HCT116 (cell line): ENCODE data around the gene KRTAP6-1. TPM values are rescaled to one million over a fixed set of nuclear protein-coding genes. Genes with fewer than 3 reads are reported as not detected.

Source experiments
- ATAC-seq: fragments of 200-7000 bp; cut with Tn5 transposase; 2 replicates; pipeline ENCODE4 v1.9.1; 2020; ENCODE audit warnings: mild to moderate bottlenecking, moderate library complexity
- BruUV-seq: library from RNA; stranded (reverse); fragments of 400-500 nt; replicated peaks from 2 replicates; lab custom pipeline; 2021; lab: Mats Ljungman, UMichigan
- CTCF ChIA-PET: fragments of 300-600 bp; sonication (Branson Sonifier 250); formaldehyde crosslinking; loops from one replicate; lab custom pipeline; 2021; ENCODE audit warnings: antibody characterized with exemption; lab: Charles Lee
- POLR2A ChIA-PET: fragments of 300-600, 350-600 bp; sonication (Branson Sonifier 250); formaldehyde crosslinking; loops from one replicate; lab custom pipeline; 2021; ENCODE audit warnings: antibody characterized with exemption; lab: Charles Lee
- RAD21 ChIA-PET, 2 experiments: fragments of 300-600 bp; sonication (Branson Sonifier 250); formaldehyde crosslinking; loops; one replicate each; lab custom pipeline; 2023; ENCODE audit warnings: low total read pairs in 2 of 2; ENCODE audit not compliant: uncharacterized antibody in 2 of 2, unreplicated experiment in 2 of 2, low non-redundant PET in 1 of 2; lab: Charles Lee
- DNase-seq: peaks from one replicate; pipeline ENCODE4 v3.0.0-alpha.2; 2010; ENCODE audit warnings: low read depth, low spot score
- H2AFZ ChIP-seq: fragments of 200-600 bp; shearing (Covaris generic), sonication (generic); 2 replicates; pipeline ENCODE4 v1.6.1; 2017; ENCODE audit warnings: low read depth, mixed run types, mixed read lengths, antibody characterized with exemption, low read length; ENCODE audit not compliant: poor library complexity, severe bottlenecking
- H3K27ac ChIP-seq: 2 replicates; pipeline ENCODE4 v1.5.1; 2012; ENCODE audit warnings: low read depth, low read length
- H3K27me3 ChIP-seq: fragments of 200-600 bp; sonication (generic); 2 replicates; pipeline ENCODE4 v1.6.1; 2016; ENCODE audit warnings: mixed run types, low read length, mixed read lengths; ENCODE audit not compliant: insufficient read depth
- H3K36me3 ChIP-seq, 2 experiments: fragments of 200-500 bp in 1 of 2; fragments of 200-600 bp in 1 of 2; sonication (Bioruptor generic) in 1 of 2; sonication (generic) in 1 of 2; 2 replicates each; pipeline versions ENCODE4 v1.5.1 to v1.6.1; 2014 to 2016; ENCODE audit warnings: low read length in 2 of 2, inconsistent platforms in 1 of 2, mixed read lengths in 1 of 2, mixed run types in 1 of 2; ENCODE audit not compliant: insufficient read depth in 2 of 2, control insufficient read depth in 1 of 2
- H3K4me1 ChIP-seq, 2 experiments: fragments of 200-600 bp in 1 of 2; sonication (generic) in 1 of 2; 2 replicates each; pipeline versions ENCODE4 v1.5.1 to v1.6.1; 2012 to 2017; ENCODE audit warnings: low read length in 2 of 2, inconsistent platforms in 1 of 2, mild to moderate bottlenecking in 1 of 2, mixed read lengths in 1 of 2, mixed run types in 1 of 2, moderate library complexity in 1 of 2; ENCODE audit not compliant: insufficient read depth in 2 of 2, control insufficient read depth in 1 of 2
- H3K4me2 ChIP-seq: fragments of 200-600 bp; sonication (generic); 2 replicates; pipeline ENCODE4 v1.6.1; 2017; ENCODE audit warnings: mixed run types, low read length, mixed read lengths
- H3K4me3 ChIP-seq, 2 experiments: fragments of 200-600 bp in 1 of 2; sonication (generic) in 1 of 2; replicated peaks in 1 of 2; 2 replicates each; pipeline ENCODE4 v1.5.1; 2011 to 2016; ENCODE audit warnings: low read length in 2 of 2, control low read depth in 1 of 2, low read depth in 1 of 2, mild to moderate bottlenecking in 1 of 2, mixed read lengths in 1 of 2, mixed run types in 1 of 2
- H3K79me2 ChIP-seq: fragments of 200-600 bp; sonication (generic); 2 replicates; pipeline ENCODE4 v1.6.1; 2017; ENCODE audit warnings: mild to moderate bottlenecking, mixed run types, low read length, moderate library complexity, mixed read lengths; ENCODE audit not compliant: insufficient read depth
- H3K9ac ChIP-seq: fragments of 200-600 bp; sonication (generic); 2 replicates; pipeline ENCODE4 v1.6.1; 2016; ENCODE audit warnings: low read length, mixed read lengths
- H3K9me2 ChIP-seq: fragments of 200-600 bp; sonication (generic), shearing (Covaris generic); 2 replicates; pipeline ENCODE4 v1.6.1; 2017; ENCODE audit warnings: mixed run types, mild to moderate bottlenecking, moderate library complexity; ENCODE audit not compliant: insufficient read depth
- H3K9me3 ChIP-seq, 2 experiments: fragments of 200-500 bp in 1 of 2; fragments of 200-600 bp in 1 of 2; sonication (Bioruptor generic) in 1 of 2; sonication (generic) in 1 of 2; 2 replicates each; pipeline ENCODE4 v1.6.1; 2014 to 2017; ENCODE audit warnings: low read length in 2 of 2, mixed read lengths in 2 of 2, inconsistent platforms in 1 of 2, low read depth in 1 of 2, mild to moderate bottlenecking in 1 of 2, mixed run types in 1 of 2, moderate library complexity in 1 of 2; ENCODE audit not compliant: control insufficient read depth in 1 of 2, insufficient read depth in 1 of 2
- H4K20me1 ChIP-seq: fragments of 200-600 bp; sonication (generic), shearing (Covaris generic); 2 replicates; pipeline ENCODE4 v1.6.1; 2017; ENCODE audit warnings: mixed run types, mild to moderate bottlenecking, moderate library complexity; ENCODE audit not compliant: insufficient read depth
- CEBPB ChIP-seq: IDR thresholded peaks from 2 replicates; pipeline ENCODE4 v1.6.1; 2012; ENCODE audit warnings: low read depth
- FOSL1 ChIP-seq: IDR thresholded peaks from 2 replicates; pipeline ENCODE4 v1.6.1; 2012; ENCODE audit warnings: low read depth
- JUND ChIP-seq: IDR thresholded peaks from 2 replicates; pipeline ENCODE4 v1.6.1; 2012
- POLR2A ChIP-seq: IDR thresholded peaks from 2 replicates; pipeline ENCODE4 v1.7.0; 2011; ENCODE audit warnings: borderline replicate concordance; ENCODE audit not compliant: insufficient read depth, insufficient read length; ENCODE audit errors: extremely low read depth
- POLR2AphosphoS5 ChIP-seq: IDR thresholded peaks from 2 replicates; pipeline ENCODE4 v1.6.1; 2011; ENCODE audit warnings: mild to moderate bottlenecking, low read depth, low read length, moderate library complexity
- RAD21 ChIP-seq: IDR thresholded peaks from 2 replicates; pipeline ENCODE4 v1.6.1; 2012; ENCODE audit warnings: low read depth, mild to moderate bottlenecking
- ZNF274 ChIP-seq: fragments of 200-500 bp; sonication (Bioruptor generic); IDR thresholded peaks from 2 replicates; pipeline ENCODE4 v1.6.1; 2014; ENCODE audit warnings: mild to moderate bottlenecking, low read depth, low read length, inconsistent platforms
- intact Hi-C: fragments of 100-400 bp; cut with micrococcal nuclease; formaldehyde crosslinking; loops from 2 replicates; pipeline ENCODE4 v1.10.0; 2022
- total RNA-seq: library from RNA; stranded (reverse); gene quantifications from one replicate; pipeline ENCODE4 v1.2.1, GENCODE V29; 2021; ENCODE audit not compliant: unreplicated experiment
- TF ChIP-seq, protein P1 (sequence below): IDR thresholded peaks from 2 replicates; pipeline ENCODE4 v1.6.1; 2011; ENCODE audit warnings: mild to moderate bottlenecking, low read length, moderate library complexity; ENCODE audit not compliant: insufficient replicate concordance; ENCODE audit errors: extremely low read depth
- TF ChIP-seq, protein P2 (sequence below): IDR thresholded peaks from 2 replicates; pipeline ENCODE4 v1.6.1; 2012
- TF ChIP-seq, protein P3 (sequence below), 3 experiments: fragments of 200-600 bp in 1 of 3; sonication (generic) in 1 of 3; IDR thresholded peaks in 2 of 3; conservative IDR thresholded peaks in 1 of 3; 2 replicates each; pipeline ENCODE4 v1.5.1; 2012 to 2017; ENCODE audit warnings: low read depth in 2 of 3, low read length in 2 of 3, antibody characterized with exemption in 1 of 3, borderline replicate concordance in 1 of 3, control low read depth in 1 of 3, mild to moderate bottlenecking in 1 of 3, mixed read lengths in 1 of 3, mixed run types in 1 of 3, moderate library complexity in 1 of 3; ENCODE audit not compliant: insufficient read depth in 1 of 3
- TF ChIP-seq, protein P4 (sequence below): IDR thresholded peaks from 2 replicates; pipeline ENCODE4 v1.6.1; 2012; ENCODE audit warnings: low read depth

Gene KRTAP6-1
- total RNA-seq, 1 experiment from 2014 or later: not detected

DNA sequence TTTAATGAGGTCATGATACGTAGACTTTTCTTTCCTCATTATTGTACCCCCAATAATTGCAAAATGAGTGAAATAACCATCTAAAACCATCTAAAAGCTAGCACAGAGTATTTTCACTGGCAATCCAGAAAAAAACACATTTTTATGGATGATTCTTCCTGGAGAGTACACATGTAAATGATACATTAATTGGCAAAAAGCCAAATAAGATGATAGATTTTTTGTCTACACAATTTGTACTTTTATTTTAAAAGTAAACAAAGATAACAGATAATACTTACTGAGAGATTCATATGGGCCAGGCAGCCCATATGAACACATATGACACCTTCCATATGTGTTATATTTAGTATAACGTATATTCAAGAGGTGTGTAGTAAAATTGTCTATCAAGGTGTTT is 50.1 kb downstream of the KRTAP6-1 start:
- Histone ChIP-seq H3K36me3 (no peaks in the 10 kb centered on the region), H3K9me2 (no peaks in the 10 kb centered on the region), H3K79me2 (no peaks in the 10 kb centered on the region), H3K4me3 (no peak overlapping the region), H3K4me1 (no peaks in the 10 kb centered on the region), H2AFZ (no peak overlapping the region), H3K27me3 (no peaks in the 10 kb centered on the region), H3K27ac (no peak overlapping the region), H4K20me1 (no peaks in the 10 kb centered on the region), H3K9ac (no peak overlapping the region), H3K9me3 (peaks cover 0 to 19% of the 10 kb centered on the region in 2 experiments; a peak in 3 of 4 replicates), H3K4me2 (no peak overlapping the region)
- TF ChIP-seq ZNF274 (no peak), POLR2AphosphoS5 (no peak), FOSL1 (no peak), CEBPB (no peak), JUND (no peak), RAD21 (no peak), POLR2A (no peak)
- TF ChIP-seq, protein P1, sequence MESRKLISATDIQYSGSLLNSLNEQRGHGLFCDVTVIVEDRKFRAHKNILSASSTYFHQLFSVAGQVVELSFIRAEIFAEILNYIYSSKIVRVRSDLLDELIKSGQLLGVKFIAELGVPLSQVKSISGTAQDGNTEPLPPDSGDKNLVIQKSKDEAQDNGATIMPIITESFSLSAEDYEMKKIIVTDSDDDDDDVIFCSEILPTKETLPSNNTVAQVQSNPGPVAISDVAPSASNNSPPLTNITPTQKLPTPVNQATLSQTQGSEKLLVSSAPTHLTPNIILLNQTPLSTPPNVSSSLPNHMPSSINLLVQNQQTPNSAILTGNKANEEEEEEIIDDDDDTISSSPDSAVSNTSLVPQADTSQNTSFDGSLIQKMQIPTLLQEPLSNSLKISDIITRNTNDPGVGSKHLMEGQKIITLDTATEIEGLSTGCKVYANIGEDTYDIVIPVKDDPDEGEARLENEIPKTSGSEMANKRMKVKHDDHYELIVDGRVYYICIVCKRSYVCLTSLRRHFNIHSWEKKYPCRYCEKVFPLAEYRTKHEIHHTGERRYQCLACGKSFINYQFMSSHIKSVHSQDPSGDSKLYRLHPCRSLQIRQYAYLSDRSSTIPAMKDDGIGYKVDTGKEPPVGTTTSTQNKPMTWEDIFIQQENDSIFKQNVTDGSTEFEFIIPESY: no peak
- TF ChIP-seq, protein P2, sequence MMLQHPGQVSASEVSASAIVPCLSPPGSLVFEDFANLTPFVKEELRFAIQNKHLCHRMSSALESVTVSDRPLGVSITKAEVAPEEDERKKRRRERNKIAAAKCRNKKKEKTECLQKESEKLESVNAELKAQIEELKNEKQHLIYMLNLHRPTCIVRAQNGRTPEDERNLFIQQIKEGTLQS: no peak
- TF ChIP-seq, protein P3, sequence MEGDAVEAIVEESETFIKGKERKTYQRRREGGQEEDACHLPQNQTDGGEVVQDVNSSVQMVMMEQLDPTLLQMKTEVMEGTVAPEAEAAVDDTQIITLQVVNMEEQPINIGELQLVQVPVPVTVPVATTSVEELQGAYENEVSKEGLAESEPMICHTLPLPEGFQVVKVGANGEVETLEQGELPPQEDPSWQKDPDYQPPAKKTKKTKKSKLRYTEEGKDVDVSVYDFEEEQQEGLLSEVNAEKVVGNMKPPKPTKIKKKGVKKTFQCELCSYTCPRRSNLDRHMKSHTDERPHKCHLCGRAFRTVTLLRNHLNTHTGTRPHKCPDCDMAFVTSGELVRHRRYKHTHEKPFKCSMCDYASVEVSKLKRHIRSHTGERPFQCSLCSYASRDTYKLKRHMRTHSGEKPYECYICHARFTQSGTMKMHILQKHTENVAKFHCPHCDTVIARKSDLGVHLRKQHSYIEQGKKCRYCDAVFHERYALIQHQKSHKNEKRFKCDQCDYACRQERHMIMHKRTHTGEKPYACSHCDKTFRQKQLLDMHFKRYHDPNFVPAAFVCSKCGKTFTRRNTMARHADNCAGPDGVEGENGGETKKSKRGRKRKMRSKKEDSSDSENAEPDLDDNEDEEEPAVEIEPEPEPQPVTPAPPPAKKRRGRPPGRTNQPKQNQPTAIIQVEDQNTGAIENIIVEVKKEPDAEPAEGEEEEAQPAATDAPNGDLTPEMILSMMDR (IDR thresholded peaks at IDR 0.05 in 2 of 3, conservative IDR thresholded peaks at IDR 0.05 in 1 of 3; ENCODE audit: borderline replicate concordance in 1 of 3, insufficient read depth in 1 of 3, low read depth in 2 of 3, low read length in 2 of 3): no peak
- TF ChIP-seq, protein P4, sequence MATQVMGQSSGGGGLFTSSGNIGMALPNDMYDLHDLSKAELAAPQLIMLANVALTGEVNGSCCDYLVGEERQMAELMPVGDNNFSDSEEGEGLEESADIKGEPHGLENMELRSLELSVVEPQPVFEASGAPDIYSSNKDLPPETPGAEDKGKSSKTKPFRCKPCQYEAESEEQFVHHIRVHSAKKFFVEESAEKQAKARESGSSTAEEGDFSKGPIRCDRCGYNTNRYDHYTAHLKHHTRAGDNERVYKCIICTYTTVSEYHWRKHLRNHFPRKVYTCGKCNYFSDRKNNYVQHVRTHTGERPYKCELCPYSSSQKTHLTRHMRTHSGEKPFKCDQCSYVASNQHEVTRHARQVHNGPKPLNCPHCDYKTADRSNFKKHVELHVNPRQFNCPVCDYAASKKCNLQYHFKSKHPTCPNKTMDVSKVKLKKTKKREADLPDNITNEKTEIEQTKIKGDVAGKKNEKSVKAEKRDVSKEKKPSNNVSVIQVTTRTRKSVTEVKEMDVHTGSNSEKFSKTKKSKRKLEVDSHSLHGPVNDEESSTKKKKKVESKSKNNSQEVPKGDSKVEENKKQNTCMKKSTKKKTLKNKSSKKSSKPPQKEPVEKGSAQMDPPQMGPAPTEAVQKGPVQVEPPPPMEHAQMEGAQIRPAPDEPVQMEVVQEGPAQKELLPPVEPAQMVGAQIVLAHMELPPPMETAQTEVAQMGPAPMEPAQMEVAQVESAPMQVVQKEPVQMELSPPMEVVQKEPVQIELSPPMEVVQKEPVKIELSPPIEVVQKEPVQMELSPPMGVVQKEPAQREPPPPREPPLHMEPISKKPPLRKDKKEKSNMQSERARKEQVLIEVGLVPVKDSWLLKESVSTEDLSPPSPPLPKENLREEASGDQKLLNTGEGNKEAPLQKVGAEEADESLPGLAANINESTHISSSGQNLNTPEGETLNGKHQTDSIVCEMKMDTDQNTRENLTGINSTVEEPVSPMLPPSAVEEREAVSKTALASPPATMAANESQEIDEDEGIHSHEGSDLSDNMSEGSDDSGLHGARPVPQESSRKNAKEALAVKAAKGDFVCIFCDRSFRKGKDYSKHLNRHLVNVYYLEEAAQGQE: no peak
- POLR2A ChIA-PET: no interaction called here
- intact Hi-C loops: no loop called here
- CTCF ChIA-PET: no interaction called here
- ATAC-seq (no peak), DNase-seq (no peak)
- BruUV-seq: no TSS peak
- RAD21 ChIA-PET: no interaction called here
